NCI-H2171 treated with DMSO at 0.1 percent for 48 hours (cell line): ENCODE measurements around the gene CRLF2.
"Not testable (repeated sequence)": the region's sequence is repeated elsewhere in the genome, so short reads cannot be mapped to it uniquely, and the experiment has no call there.

ENCODE experiments used
- DNase-seq: peaks from one replicate; lab custom pipeline; 2025; lab: John Stamatoyannopoulos, UW

Gene CRLF2

GRCh38 chrX:1215123-1215823, 2.8 kb upstream of the CRLF2 start:
- no peak for DNase-seq

DNA sequence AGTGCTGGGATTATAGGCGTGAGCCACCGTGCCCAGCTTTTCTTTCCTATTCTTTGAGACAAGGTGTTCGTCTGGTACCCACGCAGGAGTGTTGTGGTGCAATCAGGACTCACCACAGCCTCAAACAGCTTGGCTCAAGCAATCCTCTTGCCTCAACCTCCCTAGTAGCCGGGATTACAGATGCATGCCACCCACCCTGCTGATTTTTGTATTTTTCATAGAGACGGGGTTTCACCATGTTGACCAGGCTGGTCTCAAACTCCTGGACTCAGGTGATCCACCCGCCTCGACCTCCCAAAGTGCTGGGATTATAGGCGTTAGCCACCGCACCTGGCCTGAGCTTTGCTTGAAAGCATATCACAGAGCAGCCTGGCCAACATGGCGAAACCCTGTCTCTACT, 1.5 kb upstream of the CRLF2 start:
- no peak for DNase-seq

GRCh38 chrX:1210844-1211243, 1.6 kb downstream of the CRLF2 start:
- DNase-seq: no peak

- no peak for DNase-seq
Observed at GRCh38 chrX:1207496-1208025, 4.9 kb downstream of the CRLF2 start.

- DNase-seq: no peak
Observed at GRCh38 chrX:1205681-1206611, 6.5 kb downstream of the CRLF2 start.

GRCh38 chrX:1202251-1202650, 10.2 kb downstream of the CRLF2 start:
- DNase-seq: no peak

GRCh38 chrX:1196436-1196835, 16.0 kb downstream of the CRLF2 start:
- no peak for DNase-seq

DNA sequence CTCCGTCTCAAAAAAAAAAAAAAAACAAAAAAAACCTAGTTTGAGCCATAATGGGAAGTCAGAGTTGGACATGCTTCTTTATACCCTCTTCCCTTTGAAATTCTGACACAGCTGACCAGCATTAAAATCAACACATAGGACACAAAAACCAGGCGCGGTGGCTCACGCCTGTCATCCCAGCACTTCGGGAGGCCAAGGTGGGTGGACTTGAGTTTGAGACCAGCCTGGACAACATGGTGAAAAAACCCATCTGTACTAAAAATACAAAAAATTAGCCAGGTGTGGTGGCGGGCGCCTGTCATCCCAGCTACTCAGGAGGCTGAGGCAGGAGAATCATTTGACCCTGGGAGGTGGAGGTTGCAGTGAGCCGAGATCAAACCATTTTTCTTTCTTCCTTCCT, 20.3 kb downstream of the CRLF2 start:
- not testable (repeated sequence) for DNase-seq

DNA sequence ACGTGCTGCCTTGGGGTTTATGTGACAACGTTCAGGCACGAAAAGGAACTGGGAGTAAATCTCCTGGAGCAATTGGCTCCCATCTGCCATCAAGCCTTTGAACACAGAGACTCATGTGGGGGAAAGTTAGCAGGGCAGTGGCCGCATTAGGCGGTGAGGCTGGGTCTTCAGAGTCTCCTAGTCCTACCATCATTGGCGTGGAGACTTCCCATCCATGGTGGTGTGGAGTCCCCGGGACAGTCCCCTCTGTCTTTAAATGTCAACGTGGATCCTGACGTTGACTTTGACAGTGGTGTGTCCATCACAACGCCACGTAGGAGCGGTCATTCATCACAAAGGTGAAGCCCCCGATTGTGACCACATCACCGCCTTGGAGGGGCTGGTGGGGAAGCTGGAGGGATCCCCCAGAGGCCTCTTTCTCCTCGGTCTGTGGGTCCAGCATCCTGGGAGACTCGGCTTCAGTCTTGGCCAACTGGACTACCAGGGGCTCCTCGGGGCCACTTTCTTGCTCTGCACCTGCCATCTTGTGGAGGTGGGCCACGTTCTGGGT, 21.8 kb downstream of the CRLF2 start:
- no peak for DNase-seq

DNA sequence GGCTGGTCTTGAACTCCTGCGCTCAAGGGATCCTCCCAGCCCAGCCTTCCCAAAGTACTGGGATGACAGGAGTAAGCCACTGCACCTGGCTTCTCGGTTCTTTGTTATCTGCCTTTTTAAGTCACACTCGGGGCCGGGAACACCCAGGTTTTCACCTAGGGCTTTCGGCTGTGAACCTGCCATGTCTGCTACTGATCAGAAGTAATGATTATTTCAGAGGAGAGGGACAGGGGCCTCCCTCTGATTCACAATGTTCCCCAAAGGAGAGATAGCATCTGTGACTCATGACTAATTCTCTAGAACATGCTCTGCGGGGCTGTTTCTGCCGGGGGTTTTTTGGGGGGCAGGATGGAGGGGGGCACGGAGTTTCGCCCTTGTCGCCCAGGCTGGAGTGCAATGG, 26.9 kb downstream of the CRLF2 start:
- no peak for DNase-seq

GRCh38 chrX:1182211-1182610, 30.2 kb downstream of the CRLF2 start:
- DNase-seq: no peak

DNA sequence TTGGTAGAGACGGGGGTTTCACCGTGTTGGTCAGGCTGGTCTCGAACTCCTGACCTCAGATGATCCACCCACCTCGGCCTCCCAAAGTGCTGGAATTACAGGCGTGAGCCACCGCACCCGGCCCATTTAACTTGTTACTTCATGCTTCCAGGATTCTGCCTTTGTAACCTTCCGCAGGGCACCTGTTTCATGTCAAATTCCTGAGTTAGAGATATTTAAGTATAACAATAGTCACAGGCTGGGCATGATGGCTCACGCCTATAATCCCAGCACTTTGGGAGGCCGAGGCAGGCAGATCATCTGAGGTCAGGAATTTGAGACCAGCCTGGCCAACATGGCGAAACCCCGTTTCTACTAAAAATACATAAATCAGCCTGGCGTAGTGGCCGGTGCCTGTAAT, 30.8 kb downstream of the CRLF2 start:
- not testable (repeated sequence) for DNase-seq

DNA sequence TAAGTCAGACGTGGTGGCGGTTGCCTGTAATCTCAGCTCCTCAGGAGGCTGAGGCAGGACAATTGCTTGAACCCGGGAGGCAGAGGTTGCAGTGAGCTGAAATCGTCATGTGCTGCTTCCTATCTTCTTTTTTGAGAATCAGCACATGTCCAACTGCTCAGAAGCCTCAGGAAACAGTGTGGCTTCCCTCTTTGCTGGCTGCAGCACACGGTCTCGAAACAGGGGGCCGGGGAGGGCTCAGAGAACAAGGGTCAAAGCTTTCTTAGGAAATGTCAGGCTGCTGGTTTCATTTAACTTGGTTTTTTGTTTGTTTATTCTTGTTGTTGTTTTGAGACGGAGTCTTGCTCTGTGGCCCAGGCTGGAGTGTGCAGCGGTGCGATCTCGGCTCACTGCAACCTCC, 31.3 kb downstream of the CRLF2 start:
- DNase-seq: no peak

- no peak for DNase-seq
Observed at GRCh38 chrX:1178580-1179057, 33.8 kb downstream of the CRLF2 start.

- not testable (repeated sequence) for DNase-seq
Observed at GRCh38 chrX:1176531-1177320, 35.7 kb downstream of the CRLF2 start.

DNA sequence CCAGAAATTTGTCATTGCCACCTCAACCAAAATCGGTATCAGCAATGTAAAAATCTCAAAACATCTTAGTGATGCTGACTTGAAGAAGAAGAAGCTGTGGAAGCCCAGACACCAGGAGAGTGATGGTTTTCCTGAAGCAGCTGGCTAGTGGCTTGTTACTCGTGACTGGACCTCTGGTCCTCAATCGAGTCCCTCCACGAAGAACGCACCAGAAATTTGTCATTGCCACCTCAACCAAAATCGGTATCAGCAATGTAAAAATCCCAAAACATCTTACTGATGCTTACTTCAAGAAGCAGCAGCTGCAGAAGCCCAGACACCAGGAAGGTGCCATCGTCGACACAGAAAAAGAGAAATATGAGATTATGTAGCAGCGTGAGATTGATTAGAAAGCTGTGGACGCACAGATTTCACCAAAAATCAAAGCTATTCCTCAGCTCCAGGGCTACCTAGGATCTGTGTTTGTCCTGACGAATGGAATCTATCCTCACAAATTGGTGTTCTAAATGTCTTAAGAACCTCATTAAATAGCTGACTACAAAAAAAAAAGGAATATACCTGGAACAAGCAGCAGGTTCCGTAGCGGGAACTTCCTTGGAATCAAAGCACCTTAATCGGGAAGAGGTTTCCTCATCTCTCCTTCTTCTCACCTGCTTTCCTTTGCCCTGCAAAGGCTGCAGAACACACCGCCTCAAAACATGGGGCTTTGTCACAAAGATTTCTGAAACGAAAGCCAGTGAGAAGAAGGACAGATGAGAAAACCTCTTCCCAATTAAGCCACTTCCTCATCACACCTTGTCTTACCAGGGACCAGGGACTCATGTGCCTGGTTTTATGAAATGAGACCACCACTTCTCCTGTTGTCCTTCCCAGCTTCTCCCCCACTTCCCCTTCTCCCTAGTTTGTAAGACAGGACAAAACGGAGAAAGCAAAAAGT, 37.6 kb downstream of the CRLF2 start:
- DNase-seq: not testable (repeated sequence)

DNA sequence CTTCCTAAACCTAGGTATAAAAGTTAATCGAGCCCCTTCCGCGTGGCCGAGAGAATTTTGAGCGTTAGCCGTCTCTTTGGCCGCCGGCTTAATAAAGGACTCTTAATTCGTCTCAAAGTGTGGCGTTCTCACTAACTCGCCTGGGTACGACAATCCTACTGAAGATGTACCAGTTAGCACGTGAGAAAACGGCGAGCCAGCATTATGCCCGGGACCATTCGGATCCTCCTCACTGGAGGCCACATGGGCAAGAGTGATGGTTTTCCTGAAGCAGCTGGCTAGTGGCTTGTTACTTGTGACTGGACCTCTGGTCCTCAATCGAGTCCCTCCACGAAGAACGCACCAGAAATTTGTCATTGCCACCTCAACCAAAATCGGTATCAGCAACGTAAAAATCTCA, 39.0 kb downstream of the CRLF2 start:
- not testable (repeated sequence) for DNase-seq

DNA sequence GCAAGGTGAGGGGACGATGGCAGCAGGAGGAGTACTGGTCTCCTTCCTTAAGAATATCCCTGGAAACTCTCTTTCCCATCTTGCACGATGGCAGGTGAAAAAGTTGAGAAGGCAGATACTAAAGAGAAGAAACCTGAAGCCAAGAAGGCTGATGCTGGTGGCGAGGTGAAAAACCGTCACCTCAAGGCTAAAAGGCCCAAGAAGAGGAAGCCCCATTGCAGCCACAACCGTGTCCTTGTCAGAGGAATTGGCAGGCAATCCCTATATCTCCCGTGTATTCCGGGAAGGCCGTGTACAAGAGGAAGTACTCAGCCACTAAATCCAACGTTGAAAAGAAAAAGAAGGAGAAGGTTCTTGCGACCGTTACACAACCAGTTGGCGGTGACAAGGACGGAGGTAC, 40.0 kb downstream of the CRLF2 start:
- DNase-seq: no peak

GRCh38 chrX:1171915-1172314, 40.5 kb downstream of the CRLF2 start:
- DNase-seq: not testable (repeated sequence)

DNA sequence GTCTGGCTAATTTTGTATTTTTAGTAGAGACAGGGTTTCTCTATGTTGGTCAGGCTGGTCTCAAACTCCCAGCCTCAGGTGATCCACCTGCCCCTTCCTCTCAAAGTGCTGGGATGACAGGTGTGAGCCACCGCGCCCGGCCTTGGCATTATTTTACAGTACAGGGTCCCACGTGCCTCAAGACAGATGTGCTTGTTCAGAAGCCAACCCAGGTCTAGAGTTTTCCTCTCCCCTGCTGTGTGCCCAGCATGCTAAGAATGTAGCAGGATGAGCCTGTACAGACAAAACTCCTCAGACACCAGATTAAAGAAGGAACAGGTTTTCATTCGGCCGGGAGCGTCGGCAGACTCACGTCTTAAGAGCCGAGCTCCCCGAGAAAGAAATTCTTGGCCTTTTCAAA, 42.2 kb downstream of the CRLF2 start:
- no peak for DNase-seq

GRCh38 chrX:1169189-1169588, 43.3 kb downstream of the CRLF2 start:
- DNase-seq: no peak
